HG02884 (cell line): ENCODE results near the gene HS6ST1.

ENCODE experiments used
- ATAC-seq: cut with Tn5 transposase; IDR thresholded peaks from one replicate; pipeline ENCODE4 v1.9.1; 2021; ENCODE audit warnings: mild to moderate bottlenecking, moderate library complexity; ENCODE audit not compliant: unreplicated experiment

HS6ST1 gene

GRCh38 chr2:128284037-128284441, 34.6 kb downstream of the HS6ST1 start:
- ATAC-seq = no peak

GRCh38 chr2:128282976-128283810, 35.5 kb downstream of the HS6ST1 start:
- no peak for ATAC-seq

DNA sequence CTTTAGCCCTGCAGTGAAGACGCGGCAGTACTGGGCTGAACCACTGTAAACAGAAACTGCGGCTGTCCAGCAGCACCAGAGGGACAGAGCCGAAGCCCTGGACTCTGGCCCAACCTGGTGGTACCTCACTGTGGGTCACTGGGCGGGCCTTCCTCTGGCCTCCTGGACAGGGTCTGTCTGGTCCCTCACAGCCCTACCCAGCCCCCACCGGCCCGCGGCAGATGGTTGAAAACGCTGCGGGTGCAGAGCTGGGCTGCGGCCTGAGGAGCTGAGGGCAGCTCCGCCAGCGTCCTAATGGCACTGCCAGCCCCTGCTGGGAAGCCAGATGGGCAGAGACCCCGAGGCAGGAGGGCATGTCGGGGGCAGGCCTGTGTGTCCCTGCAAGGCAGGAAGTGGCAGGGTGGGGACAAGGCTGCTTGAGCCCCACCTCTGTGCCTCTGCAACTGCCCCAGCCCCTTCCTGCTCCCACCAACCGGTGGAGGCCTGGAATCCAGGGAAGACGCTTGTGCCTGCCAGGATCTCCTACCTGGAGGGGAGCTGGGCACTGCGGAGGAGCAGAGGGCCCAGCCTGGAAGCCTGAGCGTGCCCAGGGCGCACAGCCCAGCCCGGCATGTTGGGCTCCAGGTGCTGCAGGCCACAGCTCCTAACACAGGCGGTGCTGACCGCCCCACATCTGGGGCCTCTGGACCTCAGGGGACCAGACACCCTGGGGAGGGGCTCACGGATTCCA, 36.3 kb downstream of the HS6ST1 start:
- no peak for ATAC-seq

DNA sequence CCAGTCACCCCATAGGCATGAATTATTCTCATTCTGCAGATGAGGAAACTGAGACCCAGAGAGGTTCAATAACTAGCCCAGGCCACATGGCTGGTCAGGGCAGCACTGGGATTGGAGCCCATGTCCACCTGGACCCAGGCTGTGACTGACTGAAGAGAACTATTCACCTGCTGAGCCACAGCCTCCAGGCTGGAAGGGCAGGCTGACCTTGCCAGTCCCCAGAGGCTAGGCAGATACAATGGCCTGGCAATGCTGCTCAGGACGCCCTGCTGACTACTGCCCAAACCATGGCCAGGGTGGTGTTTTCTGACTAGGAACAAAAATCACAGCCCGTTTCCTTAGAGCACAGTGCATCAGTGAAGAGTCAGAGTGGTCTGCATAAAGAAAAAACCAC, 36.8 kb downstream of the HS6ST1 start:
- no peak for ATAC-seq

- no peak for ATAC-seq
These were observed 37.8 kb downstream of the HS6ST1 start for GRCh38 chr2:128280901-128281321.

- no peak for ATAC-seq
These were observed 38.4 kb downstream of the HS6ST1 start for GRCh38 chr2:128280158-128280871.

DNA sequence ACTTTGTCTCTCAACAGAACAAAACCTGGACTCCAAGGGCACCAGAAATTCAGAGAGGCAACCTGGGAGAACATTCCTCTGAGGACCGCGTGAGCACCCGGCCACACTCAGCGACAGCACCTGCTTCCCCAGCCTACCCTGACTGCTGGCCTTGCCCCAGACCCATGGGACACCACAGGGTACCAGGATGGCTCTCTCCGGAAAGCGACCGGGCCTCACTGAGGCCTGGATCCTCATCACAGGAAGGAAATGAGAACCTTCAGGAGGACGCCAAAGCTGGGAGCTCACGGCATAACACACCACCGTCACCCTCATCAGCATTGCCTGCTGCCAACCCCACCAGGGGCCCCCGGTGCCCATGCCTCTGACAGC, 38.9 kb downstream of the HS6ST1 start:
- ATAC-seq = no peak

- ATAC-seq = no peak
These were observed 39.7 kb downstream of the HS6ST1 start for GRCh38 chr2:128279009-128279408.

- no peak for ATAC-seq
These were observed 40.5 kb downstream of the HS6ST1 start for GRCh38 chr2:128277961-128278681.

- no peak for ATAC-seq
These were observed 41.6 kb downstream of the HS6ST1 start for GRCh38 chr2:128276878-128277675.

- ATAC-seq = no peak
These were observed 43.1 kb downstream of the HS6ST1 start for GRCh38 chr2:128275498-128276045.

- no peak for ATAC-seq
These were observed 44.5 kb downstream of the HS6ST1 start for GRCh38 chr2:128274218-128274617.

DNA sequence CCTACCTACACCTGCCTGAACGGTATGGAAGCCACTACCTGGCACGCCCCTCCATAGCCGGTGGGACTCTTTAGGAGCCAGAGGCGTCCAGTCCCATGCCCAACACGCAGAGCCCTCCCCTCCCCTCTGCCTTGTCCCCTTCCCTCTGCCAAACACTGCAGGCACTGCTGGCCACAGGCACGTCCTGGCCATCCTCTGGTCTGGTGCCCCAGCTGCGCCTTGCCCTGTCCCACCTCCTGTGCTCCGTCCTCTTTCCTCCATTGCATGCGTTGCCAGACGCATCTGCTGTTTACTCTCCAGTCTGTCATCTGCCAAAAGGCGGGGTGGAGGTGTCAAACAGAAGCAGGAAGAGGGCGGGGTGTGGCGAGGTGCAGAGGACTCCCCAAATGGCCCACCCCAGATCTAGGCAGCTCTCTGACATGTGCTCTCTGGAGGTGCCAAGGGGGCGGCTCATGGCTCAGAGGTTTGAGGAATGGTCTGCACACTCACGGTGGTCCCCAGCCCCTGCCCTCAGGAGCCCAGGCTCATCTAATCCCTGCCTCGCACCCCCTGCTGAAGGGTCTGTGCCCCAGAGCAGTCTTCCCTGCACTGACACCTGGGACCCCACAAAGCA, 45.1 kb downstream of the HS6ST1 start:
- ATAC-seq = no peak

- no peak for ATAC-seq
These were observed 45.8 kb downstream of the HS6ST1 start for GRCh38 chr2:128272601-128273468.

- no peak for ATAC-seq
These were observed 46.6 kb downstream of the HS6ST1 start for GRCh38 chr2:128271911-128272600.

DNA sequence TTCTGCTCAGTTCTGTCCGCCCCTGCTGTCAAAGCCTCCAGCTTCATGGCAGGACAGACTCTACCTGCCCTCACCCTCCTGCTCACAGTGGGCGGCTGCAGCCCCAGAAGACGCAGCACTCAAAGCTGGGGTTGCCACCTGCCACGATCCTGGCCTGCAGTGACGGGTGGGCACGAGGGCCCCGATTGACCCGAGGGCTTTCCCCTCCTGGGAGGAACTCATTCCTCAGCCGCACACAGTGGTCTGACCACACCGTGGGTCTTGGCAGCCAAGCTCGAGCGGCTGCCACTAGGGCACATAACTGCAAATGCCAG, 47.1 kb downstream of the HS6ST1 start:
- no peak for ATAC-seq

DNA sequence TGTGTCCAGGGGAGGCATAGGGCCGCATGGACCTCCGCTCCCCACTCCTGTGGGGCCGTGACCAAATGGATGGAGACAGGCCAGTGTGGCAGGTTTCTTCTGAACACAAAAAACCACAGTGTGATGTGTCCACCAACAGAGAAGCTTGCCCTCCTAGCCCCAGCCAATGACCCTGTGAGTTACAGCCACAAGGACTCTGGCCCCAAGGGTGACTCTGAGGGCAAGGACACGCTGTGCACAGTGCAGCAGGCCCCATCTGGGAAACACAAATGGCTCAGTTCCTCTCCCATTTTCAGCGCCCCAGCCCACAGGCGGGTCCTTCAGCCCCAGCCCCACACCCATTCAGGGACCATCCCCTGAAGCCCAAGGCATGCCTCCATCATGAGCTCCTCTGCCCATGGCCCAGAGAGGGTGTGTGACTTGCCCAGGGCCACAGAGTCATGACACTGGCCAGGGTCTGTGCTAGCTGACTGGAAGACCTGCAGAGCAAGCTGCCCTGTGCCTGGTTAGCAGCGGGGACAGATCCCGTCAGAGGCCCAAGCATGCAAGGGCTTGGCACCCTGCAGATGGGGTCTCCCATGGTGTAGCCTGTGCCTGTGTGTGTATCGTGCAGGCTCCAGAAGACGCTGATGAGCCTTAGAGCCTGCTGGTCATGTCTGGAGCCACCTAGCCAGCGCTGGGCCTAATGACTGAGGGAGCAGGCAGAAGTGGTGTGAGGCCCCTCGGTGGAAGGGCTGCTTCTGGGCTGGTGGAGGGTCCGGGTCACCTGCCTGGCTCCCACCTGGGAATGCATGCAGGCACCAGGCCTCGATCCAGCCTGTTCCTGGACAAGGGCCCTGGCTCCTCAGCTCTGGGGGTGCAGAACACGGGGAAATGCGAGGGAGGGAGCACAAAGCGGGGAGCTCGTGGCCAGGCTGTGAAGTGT, 47.7 kb downstream of the HS6ST1 start:
- ATAC-seq = no peak
